GM12878 (cell line): ENCODE measurements around the gene USP28. TPM values are rescaled to one million over a fixed set of nuclear protein-coding genes. Genes with fewer than 3 reads are reported as not detected.

Source experiments
- ATAC-seq: fragments of 200-7000 bp; cut with Tn5 transposase; 3 replicates; pipeline ENCODE4 v1.9.1; 2020; ENCODE audit warnings: mild to moderate bottlenecking, moderate library complexity
- BruUV-seq: library from RNA; stranded (reverse); fragments of 400-500 nt; replicated peaks from 2 replicates; lab custom pipeline; 2021; lab: Mats Ljungman, UMichigan
- CTCF ChIA-PET: fragments of 300-600 bp; sonication (Branson Sonifier 250); formaldehyde crosslinking; extraction: SDS; loops from one replicate; lab custom pipeline; 2021; ENCODE audit warnings: inconsistent platforms; lab: Yijun Ruan, JAX
- POLR2A ChIA-PET: fragments of 350-600 bp; formaldehyde crosslinking; extraction: SDS; loops from one replicate; lab custom pipeline; 2021; ENCODE audit warnings: inconsistent platforms; lab: Charles Lee
- RAD21 ChIA-PET: fragments of 300-600 bp; sonication (Branson Sonifier 250); formaldehyde crosslinking; loops from one replicate; lab custom pipeline; 2023; ENCODE audit warnings: antibody characterized with exemption; ENCODE audit not compliant: unreplicated experiment; lab: Charles Lee
- SMC1A ChIA-PET: fragments of 300-600 bp; sonication (Branson Sonifier 250); formaldehyde crosslinking; loops from one replicate; lab custom pipeline; 2023; ENCODE audit not compliant: unreplicated experiment, uncharacterized antibody; lab: Charles Lee
- DNase-seq: peaks from one replicate; pipeline ENCODE4 v3.0.0-alpha.2; 2011; ENCODE audit warnings: low read depth, low spot score
- FAIRE-seq: peaks from 3 replicates; lab custom pipeline; 2011; peaks lifted over from hg19 to GRCh38; lab: Jason Lieb, UNC
- H2AFZ ChIP-seq: 2 replicates; pipeline ENCODE4 v1.6.0; 2011; ENCODE audit warnings: low read depth, low read length, control low read depth; ENCODE audit not compliant: control insufficient read depth
- H3K27ac ChIP-seq: 2 replicates; pipeline ENCODE4 v1.5.1; 2011; ENCODE audit warnings: control low read depth; ENCODE audit not compliant: control insufficient read depth, insufficient read depth
- H3K27me3 ChIP-seq, 2 experiments: replicated peaks in 1 of 2; 2 replicates each; pipeline versions ENCODE4 v1.6.0 to v1.6.1; 2011; ENCODE audit warnings: low read length in 1 of 2; ENCODE audit not compliant: control insufficient read depth in 2 of 2, insufficient read depth in 2 of 2
- H3K36me3 ChIP-seq, 2 experiments: 2 replicates each; pipeline ENCODE4 v1.5.1; 2011; ENCODE audit warnings: low read length in 1 of 2; ENCODE audit not compliant: control insufficient read depth in 2 of 2, insufficient read depth in 2 of 2
- H3K4me1 ChIP-seq: 2 replicates; pipeline ENCODE4 v1.6.1; 2011; ENCODE audit warnings: mild to moderate bottlenecking, low read length, moderate library complexity, mixed read lengths; ENCODE audit not compliant: control insufficient read depth, insufficient read depth
- H3K4me2 ChIP-seq: 2 replicates; pipeline ENCODE4 v1.6.0; 2011; ENCODE audit warnings: control low read depth; ENCODE audit not compliant: control insufficient read depth, insufficient read depth
- H3K4me3 ChIP-seq: fragments of 200-600 bp; sonication (generic); 2 replicates; pipeline ENCODE4 v1.5.1; 2016
- H3K79me2 ChIP-seq: 2 replicates; pipeline ENCODE4 v1.6.0; 2011; ENCODE audit warnings: low read length; ENCODE audit not compliant: control insufficient read depth, insufficient read depth
- H3K9ac ChIP-seq: 2 replicates; pipeline ENCODE4 v1.8.0; 2011; ENCODE audit warnings: low read length, control low read depth, mixed read lengths; ENCODE audit not compliant: control insufficient read depth, insufficient read depth
- H3K9me3 ChIP-seq: replicated peaks from 3 replicates; pipeline ENCODE4 v1.5.1; 2011; ENCODE audit warnings: mild to moderate bottlenecking, low read length; ENCODE audit not compliant: control insufficient read depth, insufficient read depth
- H4K20me1 ChIP-seq: 2 replicates; pipeline ENCODE4 v1.6.0; 2011; ENCODE audit not compliant: control insufficient read depth, insufficient read depth
- BHLHE40 ChIP-seq, 2 experiments: fragments of 450-650 bp in 1 of 2; IDR thresholded peaks; 2 replicates each; pipeline ENCODE4 v1.6.1; 2011 to 2017; ENCODE audit warnings: low read depth in 2 of 2, borderline replicate concordance in 1 of 2, improper control_type of control experiment in 1 of 2, low read length in 1 of 2, mild to moderate bottlenecking in 1 of 2
- BMI1 ChIP-seq: fragments of 450-650 bp; IDR thresholded peaks from 2 replicates; pipeline ENCODE4 v1.6.1; 2016; ENCODE audit warnings: mild to moderate bottlenecking, moderate library complexity, borderline replicate concordance
- IRF4 ChIP-seq: IDR thresholded peaks from 2 replicates; pipeline ENCODE4 v1.6.1; 2011; ENCODE audit warnings: low read depth, low read length
- MEF2A ChIP-seq: IDR thresholded peaks from 2 replicates; pipeline ENCODE4 v1.6.1; 2011; ENCODE audit warnings: low read depth, mild to moderate bottlenecking, low read length, moderate library complexity; ENCODE audit not compliant: insufficient read depth
- STAT1 ChIP-seq: fragments of 450-650 bp; conservative IDR thresholded peaks from 2 replicates; pipeline ENCODE4 v1.6.1; 2014; ENCODE audit warnings: antibody characterized with exemption, mild to moderate bottlenecking
- ZNF207 ChIP-seq: fragments of 450-650 bp; IDR thresholded peaks from 2 replicates; pipeline ENCODE4 v1.6.1; 2014; ENCODE audit warnings: antibody characterized with exemption, mild to moderate bottlenecking, borderline replicate concordance
- ZNF24 ChIP-seq: fragments of 450-650 bp; IDR thresholded peaks from 2 replicates; pipeline ENCODE4 v1.6.1; 2017; ENCODE audit warnings: antibody characterized with exemption, mild to moderate bottlenecking
- ZNF274 ChIP-seq: IDR thresholded peaks from one replicate; pipeline ENCODE4 v1.8.0; 2011; ENCODE audit not compliant: insufficient read length, insufficient read depth
- WGBS: methylation state at CpG from one replicate; pipeline ENCODE4 v1.1.6; 2016; ENCODE audit warnings: low lambda C conversion rate; ENCODE audit not compliant: insufficient replicate concordance, insufficient coverage; ENCODE audit errors: missing lambda C conversion rate; 5-methylcytosine and 5-hydroxymethylcytosine counted together
- in situ Hi-C: fragments of 300-500 bp; cut with MboI; formaldehyde crosslinking; loops from 9 replicates; pipeline ENCODE4 v1.14.3; 2018; ENCODE audit warnings: mixed read lengths
- intact Hi-C: fragments of 100-400 bp; cut with micrococcal nuclease; formaldehyde crosslinking; loops from one replicate; pipeline ENCODE4 v1.14.2; 2022; ENCODE audit not compliant: unreplicated experiment
- polyA plus RNA-seq, 11 experiments: library from polyadenylated mRNA; depleted of rRNA in 4 of 11; unstranded in 6 of 11; stranded (reverse) in 5 of 11; fragments of >200 nt; fragmentation: Nextera tagmentation in 4 of 11; fragmentation: Illumina TruSeq in 1 of 11; extraction: Ambion mirVana in 4 of 11; extraction: Trizol in 1 of 11; gene quantifications; 1 replicate in 1 of 11; 2 replicates in 10 of 11; pipeline versions ENCODE4 v1.2.1 to v1.2.3, GENCODE V29; 2011 to 2016; ENCODE audit warnings: inconsistent platforms in 2 of 11, missing spikeins in 2 of 11, low read depth in 1 of 11
- total RNA-seq, 4 experiments: library from RNA; depleted of rRNA in 3 of 4; stranded (reverse); fragments of >200 nt in 3 of 4; fragmentation: Illumina TruSeq in 1 of 4; extraction: Trizol in 1 of 4; gene quantifications; 2 replicates each; pipeline versions ENCODE4 v1.2.1 to v1.2.3, GENCODE V29; 2013 to 2021

Gene USP28
- total and polyA plus RNA-seq, 10 of the 15 experiments (the other 5 are each of a cell fraction or from before 2014, with no cell fraction given) = 2.8 to 60.4 (median 24.1) TPM

DNA sequence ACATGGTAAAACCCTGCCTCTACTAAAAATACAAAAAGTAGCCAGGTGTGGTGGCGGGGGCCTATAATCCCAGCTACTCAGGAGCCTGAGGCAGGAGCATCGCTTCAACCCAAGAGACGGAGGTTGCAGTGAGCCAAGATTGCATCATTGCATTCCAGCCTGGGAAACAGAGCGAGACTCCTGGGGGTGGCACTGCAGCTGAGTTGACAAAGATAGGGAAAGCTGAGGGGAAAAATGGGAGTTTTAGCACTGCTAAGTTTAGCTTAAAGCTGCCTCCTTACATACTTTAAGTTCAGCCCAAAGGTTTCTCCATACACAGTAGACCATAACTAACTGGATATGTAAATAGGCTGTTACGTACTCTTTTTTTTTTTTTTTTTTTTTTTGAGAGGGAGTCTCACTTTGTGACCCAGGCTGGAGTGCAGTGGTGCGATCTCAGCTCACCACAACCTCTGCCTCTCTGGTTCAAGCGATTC is 9.0 kb upstream of the USP28 start:
- H3K9me3 ChIP-seq = no peaks in the 10 kb centered on the region
- WGBS = 64% methylated on average over 7 of the region's 7 CpGs
- H3K4me3 ChIP-seq = no peak overlapping the region
- ChIA-PET SMC1A (interaction anchor here (0.6 kb wide), 1 partner anchor 18 kb away, joined by 3 read pairs; no protein-coding TSS in a partner anchor), RAD21 (no interaction called here), CTCF (interaction anchor here (0.7 kb wide), 1 partner anchor 57 kb away, joined by 3 read pairs; no protein-coding TSS in a partner anchor), POLR2A (no interaction called here)
- no peaks in the 10 kb centered on the region for H3K27me3 ChIP-seq
- no peak for DNase-seq
- BruUV-seq = no TSS peak
- intact Hi-C loops = no loop called here
- H3K4me1 ChIP-seq = no peaks in the 10 kb centered on the region
- FAIRE-seq = no peak
- H3K4me2 ChIP-seq = no peak overlapping the region
- H3K27ac ChIP-seq = no peak overlapping the region
- no peaks in the 10 kb centered on the region for H3K36me3 ChIP-seq
- H2AFZ ChIP-seq = no peak overlapping the region
- no peaks in the 10 kb centered on the region for H4K20me1 ChIP-seq
- no peak for ATAC-seq
- TF ChIP-seq IRF4 (no peak), ZNF24 (no peak), MEF2A (no peak), BHLHE40 (IDR thresholded peaks at IDR 0.05; ENCODE audit: borderline replicate concordance in 1 of 2, low read depth in 2 of 2, low read length in 1 of 2) (no peak), STAT1 (no peak), ZNF207 (no peak)
- no peak overlapping the region for H3K9ac ChIP-seq
- in situ Hi-C loops = no loop called here
- no peaks in the 10 kb centered on the region for H3K79me2 ChIP-seq

DNA sequence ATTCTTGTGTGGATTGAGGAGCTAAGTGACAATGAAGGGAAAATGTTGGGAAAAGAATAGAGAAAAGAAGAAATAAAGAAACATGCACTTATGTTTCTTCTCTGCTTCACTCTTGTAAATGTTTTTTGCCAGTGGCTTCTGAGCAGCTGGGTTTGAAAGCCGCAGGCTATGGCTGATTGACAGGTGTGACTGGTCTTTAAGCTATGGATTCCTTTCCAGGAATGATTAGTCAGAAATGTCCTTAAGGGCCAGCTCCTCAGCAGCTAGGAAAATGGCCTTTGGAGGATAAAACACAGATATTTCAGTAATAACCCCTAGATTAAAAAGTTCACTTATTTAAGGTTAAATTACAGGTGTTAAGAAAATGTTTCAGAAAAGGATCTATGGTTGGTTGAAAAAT is 6.5 kb upstream of the USP28 start:
- no peaks in the 10 kb centered on the region for H3K79me2 ChIP-seq
- H2AFZ ChIP-seq = no peak overlapping the region
- no peaks in the 10 kb centered on the region for H3K36me3 ChIP-seq
- DNase-seq (no peak), FAIRE-seq (no peak), ATAC-seq (no peak)
- no peaks in the 10 kb centered on the region for H4K20me1 ChIP-seq
- POLR2A ChIA-PET = interaction anchor here (0.5 kb wide), 1 partner anchor 22 kb away, joined by 4 read pairs; no protein-coding TSS in a partner anchor
- no peaks in the 10 kb centered on the region for H3K27me3 ChIP-seq
- SMC1A ChIA-PET = interaction anchor here (0.6 to 0.9 kb wide), 2 partner anchors 8 to 387 kb away, joined by 3 read pairs; no protein-coding TSS in a partner anchor
- 47% methylated on average over 1 of the region's 1 CpG for WGBS
- no peak overlapping the region for H3K4me2 ChIP-seq
- no peak overlapping the region for H3K9ac ChIP-seq
- H3K27ac ChIP-seq = no peak overlapping the region
- peaks cover 7% of the 10 kb centered on the region for H3K4me1 ChIP-seq
- CTCF ChIA-PET = interaction anchor here (1.0 kb wide), 1 partner anchor 14 kb away, joined by 5 read pairs; no protein-coding TSS in a partner anchor
- RAD21 ChIA-PET = no interaction called here
- in situ Hi-C loops = no loop called here
- no peaks in the 10 kb centered on the region; the same call in 2 of the 3 replicates for H3K9me3 ChIP-seq
- intact Hi-C loops = no loop called here
- no TSS peak for BruUV-seq
- TF ChIP-seq BMI1 = no peak
- TF ChIP-seq ZNF24 = no peak
- no peak for TF ChIP-seq ZNF274
- H3K4me3 ChIP-seq = no peak overlapping the region
